Progenitor cell of endocrine pancreas (in vitro differentiated cells): ENCODE results near the gene RNF115. TPM values are rescaled to one million over a fixed set of nuclear protein-coding genes. Genes with fewer than 3 reads are reported as not detected.
A peak's percentile ranks its signal among the peaks of the same experiment; 100 is the strongest.

Experiments
- DNase-seq: peaks from one replicate; pipeline ENCODE4 v3.0.0; 2021; ENCODE audit warnings: low spot score; ENCODE audit not compliant: unreplicated experiment
- H3K27ac Mint-ChIP-seq: 2 replicates; pipeline ENCODE4 v1.8.0; 2021; ENCODE audit warnings: mild to moderate bottlenecking, moderate library complexity, mixed read lengths
- H3K27me3 Mint-ChIP-seq: 2 replicates; pipeline ENCODE4 v1.8.0; 2021; ENCODE audit warnings: mixed read lengths
- H3K36me3 Mint-ChIP-seq: 2 replicates; pipeline ENCODE4 v1.8.0; 2022; ENCODE audit warnings: mixed read lengths; ENCODE audit not compliant: insufficient read depth
- H3K4me1 Mint-ChIP-seq: 2 replicates; pipeline ENCODE4 v1.8.0; 2021; ENCODE audit warnings: low read depth, mixed read lengths
- H3K4me3 Mint-ChIP-seq: 2 replicates; pipeline ENCODE4 v1.8.0; 2021; ENCODE audit warnings: low read depth, mild to moderate bottlenecking, moderate library complexity, mixed read lengths
- H3K9me3 Mint-ChIP-seq: 2 replicates; pipeline ENCODE4 v1.8.0; 2021; ENCODE audit warnings: low read depth, mixed read lengths
- total RNA-seq: library from RNA; stranded (reverse); gene quantifications from 2 replicates; pipeline ENCODE4 v1.2.1, GENCODE V29; 2021
- TF ChIP-seq, protein P1 (sequence below): fragments of 200-600 bp; sonication (generic); IDR thresholded peaks from one replicate; pipeline ENCODE4 v1.5.0; 2021; ENCODE audit warnings: antibody characterized with exemption, mild to moderate bottlenecking; ENCODE audit not compliant: unreplicated experiment

Gene RNF115
- total RNA-seq, 1 donor from 2014 or later: 14.5 TPM

GRCh38 chr1:145707183-145707867 is 116.6 kb downstream of the RNF115 start, which contains the start of gene PDZK1:
Gene PDZK1, minus strand, starts transcription at chr1:145707368. Its CDS starts 19,347 bp downstream, at chr1:145688021.
- no peak for DNase-seq
- Mint-ChIP-seq H3K4me3 (peak within 1 kb of the TSS; percentile 66), H3K36me3 (no peaks in the 10 kb centered on the region), H3K27me3 (no peaks in the 10 kb centered on the region), H3K27ac (peak within 1 kb of the TSS; percentile 76), H3K4me1 (peaks cover 29% of the 10 kb centered on the region), H3K9me3 (peaks cover 3% of the 10 kb centered on the region)
- TF ChIP-seq, protein P1, sequence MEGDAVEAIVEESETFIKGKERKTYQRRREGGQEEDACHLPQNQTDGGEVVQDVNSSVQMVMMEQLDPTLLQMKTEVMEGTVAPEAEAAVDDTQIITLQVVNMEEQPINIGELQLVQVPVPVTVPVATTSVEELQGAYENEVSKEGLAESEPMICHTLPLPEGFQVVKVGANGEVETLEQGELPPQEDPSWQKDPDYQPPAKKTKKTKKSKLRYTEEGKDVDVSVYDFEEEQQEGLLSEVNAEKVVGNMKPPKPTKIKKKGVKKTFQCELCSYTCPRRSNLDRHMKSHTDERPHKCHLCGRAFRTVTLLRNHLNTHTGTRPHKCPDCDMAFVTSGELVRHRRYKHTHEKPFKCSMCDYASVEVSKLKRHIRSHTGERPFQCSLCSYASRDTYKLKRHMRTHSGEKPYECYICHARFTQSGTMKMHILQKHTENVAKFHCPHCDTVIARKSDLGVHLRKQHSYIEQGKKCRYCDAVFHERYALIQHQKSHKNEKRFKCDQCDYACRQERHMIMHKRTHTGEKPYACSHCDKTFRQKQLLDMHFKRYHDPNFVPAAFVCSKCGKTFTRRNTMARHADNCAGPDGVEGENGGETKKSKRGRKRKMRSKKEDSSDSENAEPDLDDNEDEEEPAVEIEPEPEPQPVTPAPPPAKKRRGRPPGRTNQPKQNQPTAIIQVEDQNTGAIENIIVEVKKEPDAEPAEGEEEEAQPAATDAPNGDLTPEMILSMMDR: no peak

- peaks cover 3% of the 10 kb centered on the region for H3K9me3 Mint-ChIP-seq
- H3K27ac Mint-ChIP-seq: peak overlapping the region; percentile 42
- no peaks in the 10 kb centered on the region for H3K27me3 Mint-ChIP-seq
- no peaks in the 10 kb centered on the region for H3K36me3 Mint-ChIP-seq
- TF ChIP-seq, protein P1: no peak
- peak overlapping the region; percentile 66 for H3K4me3 Mint-ChIP-seq
- DNase-seq: no peak
- H3K4me1 Mint-ChIP-seq: peaks cover 25% of the 10 kb centered on the region
Observed at GRCh38 chr1:145706086-145706664, 117.7 kb downstream of the RNF115 start.

DNA sequence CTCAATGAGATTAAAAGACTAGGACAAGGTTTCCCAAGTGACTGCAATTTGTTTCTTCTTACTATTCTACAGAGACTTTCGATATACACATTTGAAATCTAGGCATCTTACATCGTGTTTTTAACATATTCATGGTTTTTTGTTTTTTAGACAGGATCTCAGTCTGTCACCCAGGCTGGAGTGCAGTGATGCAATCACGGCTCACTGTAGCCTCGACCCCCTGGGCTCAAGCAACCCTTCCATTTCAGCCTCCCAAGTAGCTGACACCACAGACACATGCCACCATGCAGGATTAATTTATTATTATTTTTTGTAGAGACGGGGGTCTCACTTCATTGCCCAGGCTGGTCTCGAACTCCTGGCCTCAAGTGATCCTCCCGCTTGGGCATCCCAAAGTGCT is 118.3 kb downstream of the RNF115 start:
- TF ChIP-seq, protein P1: no peak
- Mint-ChIP-seq H3K4me3 (no peak overlapping the region), H3K27me3 (no peaks in the 10 kb centered on the region), H3K27ac (no peak overlapping the region), H3K36me3 (no peaks in the 10 kb centered on the region), H3K4me1 (peaks cover 21% of the 10 kb centered on the region), H3K9me3 (peaks cover 3% of the 10 kb centered on the region)
- no peak for DNase-seq

GRCh38 chr1:145702826-145703225 is 121.1 kb downstream of the RNF115 start:
- DNase-seq: no peak
- no peaks in the 10 kb centered on the region for H3K27me3 Mint-ChIP-seq
- TF ChIP-seq, protein P1: no peak
- H3K36me3 Mint-ChIP-seq: no peaks in the 10 kb centered on the region
- H3K4me1 Mint-ChIP-seq: peaks cover 14% of the 10 kb centered on the region
- no peaks in the 10 kb centered on the region for H3K9me3 Mint-ChIP-seq
- no peak overlapping the region for H3K27ac Mint-ChIP-seq
- no peak overlapping the region for H3K4me3 Mint-ChIP-seq

DNA sequence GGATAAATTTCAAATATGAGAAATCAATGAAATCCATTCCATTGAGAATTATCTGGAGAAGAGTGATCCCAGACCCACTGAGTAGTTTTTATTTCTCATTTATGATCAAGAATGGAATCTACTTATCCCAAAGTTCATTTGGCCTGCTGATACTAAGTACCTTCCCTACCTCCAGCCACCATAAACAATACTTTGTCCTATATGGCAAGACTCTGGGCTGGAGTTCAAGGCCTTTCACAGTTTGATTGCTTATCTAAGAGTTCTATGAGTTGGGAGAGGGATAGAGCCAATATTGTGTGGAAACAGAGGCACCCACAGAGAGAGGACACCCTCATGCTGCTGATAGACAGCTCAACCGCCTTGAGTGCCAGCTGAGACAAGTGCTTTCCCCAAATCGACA is 121.8 kb downstream of the RNF115 start:
- Mint-ChIP-seq H3K27me3 (no peaks in the 10 kb centered on the region), H3K27ac (no peak overlapping the region), H3K4me1 (peaks cover 9% of the 10 kb centered on the region), H3K9me3 (no peaks in the 10 kb centered on the region), H3K4me3 (no peak overlapping the region), H3K36me3 (no peaks in the 10 kb centered on the region)
- DNase-seq: no peak
- TF ChIP-seq, protein P1: no peak
